GM18951 (cell line): ENCODE data around the gene PLEKHA1.

Experiments used
- POLR2A ChIP-seq: IDR thresholded peaks from 4 replicates; pipeline ENCODE4 v1.6.1; 2011; ENCODE audit warnings: mild to moderate bottlenecking; ENCODE audit not compliant: insufficient read length, insufficient read depth; ENCODE audit errors: extremely low read depth
- in situ Hi-C: fragments of 300-500 bp; cut with MboI; formaldehyde crosslinking; loops from one replicate; pipeline ENCODE4 v1.12.0; 2022; ENCODE audit warnings: low sequenced_read_pairs, mixed read lengths, inconsistent platforms; ENCODE audit not compliant: unreplicated experiment

PLEKHA1 gene

DNA sequence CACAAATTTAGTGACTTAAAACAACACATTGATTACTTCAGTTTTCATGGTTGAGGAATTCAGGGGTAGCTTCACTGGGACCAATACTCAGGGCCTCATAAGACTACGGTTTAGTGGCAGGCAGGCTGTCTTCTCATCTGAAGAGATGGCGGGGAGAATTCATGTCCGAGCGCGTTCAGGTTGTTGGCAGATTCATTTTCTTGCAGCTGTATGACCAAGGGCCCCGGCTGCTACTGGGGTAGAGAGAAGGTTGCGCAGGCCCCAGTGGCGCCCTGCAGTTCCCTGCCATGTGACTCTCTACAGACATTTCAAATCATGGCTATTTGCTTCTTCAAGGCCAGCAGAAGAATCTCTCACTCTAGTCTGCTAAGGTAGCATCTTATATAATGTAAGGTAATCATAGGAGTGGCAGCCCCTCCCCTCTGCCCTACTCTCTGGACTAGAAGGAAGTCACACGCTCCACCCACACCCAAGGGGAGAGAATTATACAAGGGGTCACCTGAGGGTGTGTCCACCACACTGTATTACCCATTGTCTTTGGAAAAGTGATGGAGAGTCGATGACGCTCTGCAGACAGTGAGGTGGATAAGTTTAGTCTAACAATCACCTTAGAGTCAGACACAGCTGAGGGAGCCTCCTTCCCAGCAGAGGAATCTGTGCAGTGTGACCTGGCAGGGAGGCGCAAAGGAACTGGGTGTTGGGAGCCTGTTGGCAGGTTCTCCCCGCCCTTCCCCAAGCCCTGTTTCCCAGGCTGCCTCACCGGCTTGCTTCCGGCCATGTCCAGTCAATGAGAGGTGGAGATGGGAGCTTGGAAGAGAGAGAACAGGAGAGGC, 35.7 kb upstream of the PLEKHA1 start:
- in situ Hi-C loops = no loop called here
- no peak for TF ChIP-seq POLR2A

- in situ Hi-C loops = loop anchor here (10.0 kb wide), 1 partner anchor 84 kb away; no protein-coding TSS in a partner anchor
- TF ChIP-seq POLR2A = no peak
Observed at GRCh38 chr10:122341141-122341810, 33.2 kb upstream of the PLEKHA1 start.

DNA sequence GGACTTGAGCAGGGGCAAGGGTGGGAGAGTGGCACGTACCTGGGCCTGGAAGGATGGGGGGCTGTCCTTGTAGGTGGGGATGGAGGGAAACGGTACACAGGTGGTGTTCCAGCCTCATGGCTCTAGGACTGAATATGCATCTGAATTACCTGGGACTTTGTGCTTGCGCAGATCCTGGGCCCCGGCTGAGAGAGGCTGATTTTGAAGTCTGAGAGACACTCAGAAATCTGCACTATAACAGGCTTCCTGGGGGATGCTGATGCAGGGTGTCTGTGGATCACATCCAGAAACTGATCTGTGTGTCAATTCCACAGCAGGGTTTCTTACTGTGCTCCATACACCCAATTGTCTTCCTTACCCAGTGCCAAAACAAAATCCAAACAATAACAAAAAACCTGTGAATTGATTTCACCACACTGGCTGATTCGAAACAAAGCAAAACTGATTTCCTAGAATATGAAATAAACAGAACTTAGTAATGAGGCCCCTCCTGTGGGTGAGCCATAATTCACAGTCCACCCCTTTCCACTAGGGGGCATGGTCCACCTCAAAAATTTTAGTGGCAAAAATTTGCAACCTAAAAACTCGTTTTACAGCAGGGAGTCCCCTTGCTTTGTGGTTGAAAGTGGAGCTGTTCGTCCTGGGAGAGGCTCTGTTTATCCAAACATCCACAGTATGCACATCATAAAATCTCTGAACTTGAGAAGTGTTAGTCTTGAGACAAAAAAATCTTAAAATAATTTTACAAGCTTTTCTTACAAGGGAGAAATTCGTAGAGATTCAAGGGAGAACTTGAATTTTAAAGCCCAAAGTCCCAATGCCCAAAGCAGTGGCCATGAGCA, 32.0 kb upstream of the PLEKHA1 start:
- in situ Hi-C loops = loop anchor here (10.0 kb wide), 1 partner anchor 82 kb away; no protein-coding TSS in a partner anchor
- TF ChIP-seq POLR2A = no peak

- in situ Hi-C loops = loop anchor here (10.0 kb wide), 1 partner anchor 82 kb away; no protein-coding TSS in a partner anchor
Observed at GRCh38 chr10:122343135-122343800, 31.2 kb upstream of the PLEKHA1 start.

GRCh38 chr10:122343936-122344335, 30.6 kb upstream of the PLEKHA1 start:
- in situ Hi-C loops = loop anchor here (10.0 kb wide), 1 partner anchor 81 kb away; no protein-coding TSS in a partner anchor
- no peak for TF ChIP-seq POLR2A

More at GRCh38 chr10:122343135-122343800, 31.2 kb upstream of the PLEKHA1 start:
- no peak for TF ChIP-seq POLR2A

DNA sequence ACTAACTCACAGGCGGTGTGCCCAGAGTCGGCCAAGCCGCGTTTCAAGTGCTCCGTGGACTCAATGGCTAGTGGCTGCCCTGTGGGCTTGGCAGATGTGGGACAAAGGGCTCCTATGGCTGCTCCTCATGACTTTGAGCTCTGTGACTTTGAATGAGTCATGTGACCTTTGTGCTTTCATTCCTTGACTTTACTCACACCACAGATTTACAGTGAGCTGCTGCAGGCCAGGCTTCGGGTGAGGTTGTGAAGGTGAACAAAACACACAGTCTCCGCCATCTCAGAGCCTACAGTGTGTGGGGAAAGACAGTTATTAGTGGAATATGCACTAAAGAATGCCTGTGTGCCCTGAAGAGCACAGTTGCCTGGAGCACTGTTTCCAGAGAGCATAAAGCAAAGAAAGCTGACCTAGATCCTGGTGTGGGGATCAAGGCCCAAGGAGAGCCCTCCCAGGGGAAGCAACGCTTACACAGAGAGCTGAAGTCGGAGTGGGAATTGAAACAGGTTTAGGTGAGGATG, 29.7 kb upstream of the PLEKHA1 start:
- TF ChIP-seq POLR2A = no peak
- in situ Hi-C loops = loop anchor here (10.0 kb wide), 1 partner anchor 80 kb away; no protein-coding TSS in a partner anchor

DNA sequence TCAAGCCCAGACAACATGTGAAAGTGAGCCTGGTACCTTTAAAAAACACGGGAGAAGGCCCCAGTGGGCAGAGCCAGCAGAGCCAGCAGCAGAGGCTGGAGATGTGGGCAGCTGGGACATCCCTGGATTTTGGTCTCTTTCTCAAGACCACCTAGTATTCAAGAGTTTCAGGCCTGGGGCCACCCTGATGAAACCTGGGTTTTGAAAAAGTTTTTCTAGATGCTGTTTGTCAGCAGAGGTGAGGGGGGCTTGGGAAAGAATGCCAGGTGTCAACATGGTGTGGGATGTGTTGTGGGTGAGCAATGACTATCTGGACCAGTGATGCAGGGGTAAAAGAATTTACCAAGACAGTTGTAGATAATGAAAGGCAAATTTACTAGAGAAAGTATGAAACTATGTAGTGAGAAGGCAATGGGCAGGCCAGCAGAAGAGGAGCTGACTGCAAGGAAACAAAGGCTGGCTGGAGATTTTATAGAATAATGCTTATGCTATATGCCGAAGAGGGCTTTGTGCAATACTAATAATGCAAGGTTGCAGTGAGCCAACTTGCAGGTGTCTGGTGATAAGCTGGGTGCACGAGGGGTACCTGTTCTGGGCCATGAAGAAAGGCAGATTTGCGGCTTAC, 28.1 kb upstream of the PLEKHA1 start:
- in situ Hi-C loops = loop anchor here (10.0 kb wide), 1 partner anchor 78 kb away; no protein-coding TSS in a partner anchor
- TF ChIP-seq POLR2A = no peak

GRCh38 chr10:122347170-122347841, 27.2 kb upstream of the PLEKHA1 start:
- no peak for TF ChIP-seq POLR2A
- in situ Hi-C loops = loop anchor here (10.0 kb wide), 1 partner anchor 77 kb away; no protein-coding TSS in a partner anchor

- TF ChIP-seq POLR2A = no peak
- in situ Hi-C loops = loop anchor here (10.0 kb wide), 1 partner anchor 76 kb away; no protein-coding TSS in a partner anchor
Observed at GRCh38 chr10:122348512-122348911, 26.0 kb upstream of the PLEKHA1 start.

DNA sequence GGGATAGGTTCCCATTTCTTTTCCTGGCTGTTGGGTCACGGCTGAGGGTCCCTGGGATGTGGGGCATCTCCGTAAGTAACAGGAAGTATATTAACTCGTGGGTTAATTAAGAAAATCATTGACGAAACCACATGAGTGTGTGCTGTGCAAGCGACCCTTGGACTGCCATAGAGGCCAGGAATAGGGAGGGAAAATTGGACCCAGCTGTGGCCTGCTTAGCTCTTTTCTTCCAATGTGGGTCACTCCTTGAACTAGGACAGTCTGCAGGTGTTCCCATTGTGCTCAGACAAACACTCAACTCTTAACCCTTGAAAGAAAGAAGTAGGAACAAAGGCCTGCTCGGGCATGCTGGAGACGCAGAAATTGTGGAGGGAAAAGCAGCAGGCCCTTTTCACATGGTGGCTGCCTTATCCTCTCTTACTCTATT, 25.6 kb upstream of the PLEKHA1 start:
- in situ Hi-C loops = loop anchor here (10.0 kb wide), 1 partner anchor 76 kb away; no protein-coding TSS in a partner anchor

More for the DNA sequence above, 25.6 kb upstream of the PLEKHA1 start:
- no peak for TF ChIP-seq POLR2A
